WTC11 (cell line): Measurements from ENCODE around the gene STAG1. TPM values are rescaled to one million over a fixed set of nuclear protein-coding genes. Genes with fewer than 3 reads are reported as not detected.

Experiments used
- ATAC-seq: fragments of 200-7000 bp; cut with Tn5 transposase; 2 replicates; pipeline ENCODE4 v1.10.0; 2021; ENCODE audit warnings: mild to moderate bottlenecking, moderate library complexity
- CTCF ChIA-PET: fragments of 300-600 bp; sonication (Branson Sonifier 250); formaldehyde crosslinking; loops from one replicate; lab custom pipeline; 2021; ENCODE audit warnings: antibody characterized with exemption; lab: Charles Lee
- POLR2A ChIA-PET: fragments of 350-600 bp; sonication (Branson Sonifier 250); formaldehyde crosslinking; loops from one replicate; lab custom pipeline; 2021; ENCODE audit warnings: antibody characterized with exemption; lab: Charles Lee
- DNase-seq: peaks from one replicate; pipeline ENCODE4 v3.0.0; 2021; ENCODE audit warnings: low spot score
- H3K27ac Mint-ChIP-seq: 2 replicates; pipeline ENCODE4 v1.8.0; 2021; ENCODE audit warnings: mixed read lengths
- H3K27me3 Mint-ChIP-seq: 2 replicates; pipeline ENCODE4 v1.8.0; 2021; ENCODE audit warnings: low read depth, mild to moderate bottlenecking, moderate library complexity, mixed read lengths
- H3K36me3 Mint-ChIP-seq: 2 replicates; pipeline ENCODE4 v1.8.0; 2021; ENCODE audit warnings: mixed read lengths
- H3K4me1 Mint-ChIP-seq: 2 replicates; pipeline ENCODE4 v1.8.0; 2022; ENCODE audit warnings: mixed read lengths
- H3K4me3 Mint-ChIP-seq: 2 replicates; pipeline ENCODE4 v1.8.0; 2021; ENCODE audit warnings: mild to moderate bottlenecking, moderate library complexity, mixed read lengths
- H3K9me3 Mint-ChIP-seq: 2 replicates; pipeline ENCODE4 v1.8.0; 2021; ENCODE audit warnings: mixed read lengths
- AFF4 ChIP-seq: sonication (generic); formaldehyde crosslinking; IDR thresholded peaks from 2 replicates; pipeline ENCODE4 v1.8.1; 2023; ENCODE audit warnings: mild to moderate bottlenecking, missing genetic modification reagents, borderline replicate concordance
- CTCF ChIP-seq: fragments of 200-600 bp; IDR thresholded peaks from 2 replicates; pipeline ENCODE4 v1.8.0; 2022; ENCODE audit warnings: antibody characterized with exemption
- E2F5 ChIP-seq: sonication (generic); formaldehyde crosslinking; IDR thresholded peaks from 2 replicates; pipeline ENCODE4 v1.8.1; 2022; ENCODE audit warnings: mild to moderate bottlenecking, moderate library complexity, missing genetic modification reagents
- FOXP1 ChIP-seq: sonication (generic); formaldehyde crosslinking; IDR thresholded peaks from 2 replicates; pipeline ENCODE4 v1.8.0; 2022; ENCODE audit warnings: missing genetic modification reagents, mild to moderate bottlenecking, moderate library complexity, borderline replicate concordance
- GTF2I ChIP-seq: fragments of 250-450 bp; sonication (Bioruptor Pico); conservative IDR thresholded peaks from 2 replicates; pipeline ENCODE4 v1.4.0; 2021; ENCODE audit warnings: mild to moderate bottlenecking
- HMGA2 ChIP-seq: fragments of 250-450 bp; sonication (Bioruptor Pico); IDR thresholded peaks from 2 replicates; pipeline ENCODE4 v1.4.0; 2021; ENCODE audit warnings: mild to moderate bottlenecking, moderate library complexity
- HMGXB4 ChIP-seq: sonication (generic); formaldehyde crosslinking; IDR thresholded peaks from 2 replicates; pipeline ENCODE4 v1.8.1; 2023; ENCODE audit warnings: mild to moderate bottlenecking, moderate library complexity, missing genetic modification reagents
- IRF2 ChIP-seq: sonication (generic); formaldehyde crosslinking; IDR thresholded peaks from 2 replicates; pipeline ENCODE4 v1.8.0; 2022; ENCODE audit warnings: low read depth, missing genetic modification reagents, borderline replicate concordance
- KAT7 ChIP-seq: sonication (generic); formaldehyde crosslinking; IDR thresholded peaks from 2 replicates; pipeline ENCODE4 v1.8.1; 2023; ENCODE audit warnings: missing genetic modification reagents, mild to moderate bottlenecking, borderline replicate concordance
- NFATC4 ChIP-seq: fragments of 250-450 bp; sonication (Bioruptor Pico); IDR thresholded peaks from 2 replicates; pipeline ENCODE4 v1.9.0; 2021; ENCODE audit warnings: mild to moderate bottlenecking
- PREB ChIP-seq: sonication (generic); formaldehyde crosslinking; IDR thresholded peaks from 2 replicates; pipeline ENCODE4 v1.8.1; 2022; ENCODE audit warnings: mild to moderate bottlenecking, missing genetic modification reagents, moderate library complexity, borderline replicate concordance
- SOX15 ChIP-seq: fragments of 250-450 bp; sonication (Bioruptor Pico); IDR thresholded peaks from 2 replicates; pipeline ENCODE4 v1.9.0; 2021; ENCODE audit warnings: mild to moderate bottlenecking
- TP53 ChIP-seq: sonication (generic); formaldehyde crosslinking; IDR thresholded peaks from 2 replicates; pipeline ENCODE4 v1.8.1; 2023; ENCODE audit warnings: mild to moderate bottlenecking, missing genetic modification reagents
- ZBTB43 ChIP-seq: sonication (generic); formaldehyde crosslinking; IDR thresholded peaks from 2 replicates; pipeline ENCODE4 v1.8.1; 2023; ENCODE audit warnings: mild to moderate bottlenecking, missing genetic modification reagents
- ZNF121 ChIP-seq: sonication (generic); formaldehyde crosslinking; IDR thresholded peaks from 2 replicates; pipeline ENCODE4 v1.8.0; 2023; ENCODE audit warnings: missing genetic modification reagents
- ZNF138 ChIP-seq: sonication (generic); formaldehyde crosslinking; conservative IDR thresholded peaks from 2 replicates; pipeline ENCODE4 v1.8.1; 2022; ENCODE audit warnings: mild to moderate bottlenecking, moderate library complexity, missing genetic modification reagents
- ZNF232 ChIP-seq: sonication (generic); formaldehyde crosslinking; IDR thresholded peaks from 2 replicates; pipeline ENCODE4 v1.8.0; 2022; ENCODE audit warnings: mild to moderate bottlenecking, missing genetic modification reagents
- ZNF263 ChIP-seq: sonication (generic); formaldehyde crosslinking; IDR thresholded peaks from 2 replicates; pipeline ENCODE4 v1.8.1; 2022; ENCODE audit warnings: low read depth, mild to moderate bottlenecking, moderate library complexity, missing genetic modification reagents
- ZNF281 ChIP-seq: sonication (generic); formaldehyde crosslinking; IDR thresholded peaks from 2 replicates; pipeline ENCODE4 v1.8.0; 2023; ENCODE audit warnings: mild to moderate bottlenecking, missing genetic modification reagents
- total RNA-seq: library from RNA; stranded (reverse); gene quantifications from 3 replicates; pipeline ENCODE4 v1.2.3, GENCODE V29; 2021

STAG1 gene
- total RNA-seq, 1 experiment from 2014 or later = 20.7 TPM

- no peak for ATAC-seq
- ChIA-PET CTCF (interaction anchor here (0.7 kb wide), 1 partner anchor 587 kb away, joined by 4 read pairs; no protein-coding TSS in a partner anchor), POLR2A (interaction anchor here (0.6 kb wide), 1 partner anchor 66 kb away, joined by 7 read pairs; no protein-coding TSS in a partner anchor)
- Mint-ChIP-seq H3K27ac (no peak overlapping the region), H3K27me3 (no peaks in the 10 kb centered on the region), H3K36me3 (no peaks in the 10 kb centered on the region), H3K4me3 (no peak overlapping the region), H3K9me3 (no peaks in the 10 kb centered on the region), H3K4me1 (no peaks in the 10 kb centered on the region)
- TF ChIP-seq E2F5 (no peak), AFF4 (no peak), ZNF121 (no peak), ZNF232 (CRISPR knock-in tag) (no peak), ZNF281 (CRISPR knock-in tag) (no peak), GTF2I (CRISPR knock-in tag) (no peak), KAT7 (CRISPR knock-in tag) (no peak), SOX15 (CRISPR knock-in tag) (no peak), HMGXB4 (no peak), ZNF138 (no peak), FOXP1 (CRISPR knock-in tag) (no peak), PREB (CRISPR knock-in tag) (no peak), IRF2 (no peak), ZNF263 (CRISPR knock-in tag) (no peak), HMGA2 (CRISPR knock-in tag) (no peak), TP53 (CRISPR knock-in tag) (no peak), CTCF (no peak), ZBTB43 (CRISPR knock-in tag) (no peak), NFATC4 (no peak)
- DNase-seq = no peak
Observed at GRCh38 chr3:136427236-136427635, 324.9 kb downstream of the STAG1 start.
